EH (cell line): ENCODE results near the gene CCNF.
A peak's percentile ranks its signal among the peaks of the same experiment; 100 is the strongest.

Experiments used
- DNase-seq: peaks from one replicate; pipeline ENCODE4 v3.0.0-alpha.2; 2015; ENCODE audit warnings: low read depth

CCNF gene

DNA sequence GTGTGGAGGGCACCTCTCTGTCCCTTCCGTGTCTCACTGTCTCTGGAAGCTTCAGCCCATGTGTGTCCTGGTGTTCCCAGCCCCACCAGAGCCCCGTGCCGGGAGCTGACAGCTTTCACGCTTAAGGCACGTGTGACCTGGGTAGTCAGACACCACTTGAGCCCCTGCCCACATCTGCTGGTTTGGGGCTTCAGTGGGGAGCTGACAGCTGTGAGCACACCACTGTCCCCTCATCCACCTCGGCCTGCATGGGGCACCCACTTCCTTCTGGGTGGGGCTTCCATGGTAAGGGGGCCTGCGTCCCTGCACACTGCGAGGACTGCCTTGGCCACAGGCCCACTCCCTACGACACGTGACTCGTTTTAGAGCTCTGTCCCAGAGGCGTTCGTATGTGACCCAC, 28.0 kb downstream of the CCNF start:
- no peak for DNase-seq

GRCh38 chr16:2457946-2458345, 28.7 kb downstream of the CCNF start:
- DNase-seq, result no peak

DNA sequence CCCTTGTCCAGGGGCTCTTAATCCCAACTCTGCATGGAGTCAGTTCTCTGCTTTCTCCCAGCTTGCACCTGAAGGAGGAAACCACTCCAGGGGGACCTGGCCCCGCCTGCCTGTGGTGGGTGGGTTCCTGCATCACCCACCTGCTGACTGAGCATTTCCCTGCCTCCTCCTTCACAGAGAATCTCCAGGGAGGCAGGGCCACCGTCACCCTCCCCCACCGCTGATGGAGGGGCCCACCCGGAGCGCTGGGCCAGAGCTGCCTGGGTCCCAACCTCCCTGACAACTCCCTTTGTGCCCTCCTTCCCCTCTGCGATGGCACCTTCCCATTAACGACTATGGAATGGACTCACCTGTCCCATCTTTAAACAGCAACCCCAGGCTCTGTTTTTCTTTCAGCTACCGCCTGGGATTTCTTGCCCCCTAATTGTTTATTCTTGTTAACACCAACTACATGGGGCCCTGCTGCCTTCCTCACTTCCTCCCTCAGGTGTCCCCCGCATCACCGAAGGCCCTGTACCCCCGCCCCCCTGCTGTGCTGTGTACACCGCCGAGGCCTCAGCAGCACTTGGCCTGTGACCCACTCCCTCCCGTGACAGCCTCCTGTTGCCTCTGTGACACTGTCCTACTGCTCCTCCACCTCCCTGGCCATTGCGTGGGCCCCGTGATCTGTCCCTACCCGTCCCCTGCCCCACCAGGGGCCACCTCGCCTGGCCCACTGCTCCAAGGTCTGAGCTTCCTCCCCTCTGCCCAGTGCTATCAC, 29.8 kb downstream of the CCNF start:
- DNase-seq, result no peak

DNA sequence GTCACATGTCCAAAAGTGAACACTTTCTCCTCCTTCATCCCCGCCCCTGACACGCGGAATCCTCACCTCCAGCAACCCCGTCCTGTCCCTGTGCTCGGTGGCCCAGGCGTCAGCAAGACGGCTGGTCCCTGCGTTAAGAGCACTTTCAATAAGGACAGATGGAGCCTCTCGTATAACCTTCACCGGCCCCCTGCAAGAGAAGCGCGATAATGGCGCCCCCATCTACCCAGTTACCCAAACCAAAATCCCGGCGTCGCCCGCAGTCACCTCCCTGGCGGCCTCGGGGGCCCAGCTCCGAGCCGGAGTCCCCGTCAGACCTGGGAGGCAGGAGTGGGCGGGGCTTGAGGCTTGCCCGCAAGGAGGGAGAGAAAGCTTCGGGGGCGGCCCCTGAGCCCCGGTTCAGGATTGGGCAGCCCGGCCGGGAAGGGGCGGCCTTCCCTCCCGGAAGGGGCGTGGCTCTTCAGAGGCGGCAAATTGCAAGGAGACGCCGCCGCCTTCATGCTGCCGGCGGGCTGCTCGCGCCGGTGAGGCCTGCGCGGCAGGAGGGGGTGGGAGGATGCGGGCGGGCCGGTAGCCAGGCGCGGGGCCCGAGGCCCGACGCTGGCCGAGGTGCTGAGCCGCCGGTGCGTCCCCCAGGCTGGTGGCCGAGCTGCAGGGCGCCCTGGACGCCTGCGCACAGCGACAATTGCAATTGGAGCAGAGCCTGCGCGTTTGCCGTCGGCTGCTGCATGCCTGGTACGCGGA, 30.6 kb downstream of the CCNF start, which contains the start of gene TEDC2:
Gene TEDC2 (plus strand): TSS at position 463 of the 744 bp plus-strand sequence. CDS start 36 bp downstream, at position 499.
- peak; percentile 94 for DNase-seq

GRCh38 chr16:2460391-2460713, 31.1 kb downstream of the CCNF start:
- no peak for DNase-seq

DNA sequence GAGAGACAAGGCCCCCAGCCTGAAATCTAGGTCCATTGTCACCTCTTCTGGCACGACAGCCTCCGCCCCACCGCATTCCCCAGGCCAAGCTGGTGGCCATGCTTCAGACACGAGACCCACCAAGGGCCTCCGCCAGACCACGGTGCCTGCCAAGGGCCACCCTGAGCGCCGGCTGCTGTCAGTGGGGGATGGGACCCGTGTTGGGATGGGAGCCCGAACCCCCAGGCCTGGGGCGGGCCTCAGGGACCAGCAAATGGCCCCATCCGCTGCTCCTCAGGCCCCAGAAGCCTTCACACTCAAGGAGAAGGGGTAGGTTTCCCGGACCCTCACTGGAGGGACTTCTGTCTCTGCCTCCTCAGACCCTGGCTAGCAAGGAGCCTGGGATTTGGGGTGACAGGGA, 31.7 kb downstream of the CCNF start:
- DNase-seq, result no peak

DNA sequence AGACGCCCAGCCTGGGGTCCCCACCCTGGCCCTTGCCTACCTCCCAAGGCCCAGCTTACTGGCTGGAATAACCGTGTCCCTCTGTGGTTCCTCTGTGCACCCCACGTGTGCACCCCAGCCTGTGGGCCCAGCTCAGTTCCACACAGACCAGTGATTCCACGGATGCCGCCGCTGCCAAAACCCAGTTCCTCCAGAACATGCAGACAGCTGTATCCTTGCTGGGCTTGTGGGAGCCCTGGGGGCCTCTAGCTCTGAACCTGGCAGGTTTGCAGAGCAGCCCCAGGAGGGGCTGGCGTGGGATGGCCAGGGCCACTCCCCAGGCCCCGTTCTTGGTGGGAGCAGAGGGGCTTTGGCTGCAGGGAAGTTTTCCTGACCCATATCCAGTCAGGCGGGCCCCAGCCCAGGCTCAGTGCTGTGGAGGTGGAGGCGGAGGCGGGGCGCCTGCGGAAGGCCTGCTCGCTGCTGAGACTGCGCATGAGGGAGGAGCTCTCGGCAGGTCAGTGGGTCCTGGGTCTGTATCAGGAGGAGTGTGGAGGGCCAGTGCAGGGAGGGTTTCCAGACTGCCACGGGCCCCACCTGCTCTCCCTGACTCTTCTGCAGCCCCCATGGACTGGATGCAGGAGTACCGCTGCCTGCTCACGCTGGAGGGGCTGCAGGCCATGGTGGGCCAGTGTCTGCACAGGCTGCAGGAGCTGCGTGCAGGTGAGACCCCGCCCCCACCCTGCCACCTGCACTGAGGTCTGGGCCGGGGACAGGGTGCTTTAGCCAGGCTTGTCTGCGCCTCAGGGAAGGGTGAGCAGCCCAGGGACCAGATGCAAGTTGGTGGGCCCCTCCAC, 33.0 kb downstream of the CCNF start:
- DNase-seq, result no peak

- no peak for DNase-seq
Observed at GRCh38 chr16:2464333-2464732, 35.1 kb downstream of the CCNF start.

GRCh38 chr16:2465653-2466415, 36.6 kb downstream of the CCNF start:
- no peak for DNase-seq

GRCh38 chr16:2466667-2467527, 37.6 kb downstream of the CCNF start:
- no peak for DNase-seq

DNA sequence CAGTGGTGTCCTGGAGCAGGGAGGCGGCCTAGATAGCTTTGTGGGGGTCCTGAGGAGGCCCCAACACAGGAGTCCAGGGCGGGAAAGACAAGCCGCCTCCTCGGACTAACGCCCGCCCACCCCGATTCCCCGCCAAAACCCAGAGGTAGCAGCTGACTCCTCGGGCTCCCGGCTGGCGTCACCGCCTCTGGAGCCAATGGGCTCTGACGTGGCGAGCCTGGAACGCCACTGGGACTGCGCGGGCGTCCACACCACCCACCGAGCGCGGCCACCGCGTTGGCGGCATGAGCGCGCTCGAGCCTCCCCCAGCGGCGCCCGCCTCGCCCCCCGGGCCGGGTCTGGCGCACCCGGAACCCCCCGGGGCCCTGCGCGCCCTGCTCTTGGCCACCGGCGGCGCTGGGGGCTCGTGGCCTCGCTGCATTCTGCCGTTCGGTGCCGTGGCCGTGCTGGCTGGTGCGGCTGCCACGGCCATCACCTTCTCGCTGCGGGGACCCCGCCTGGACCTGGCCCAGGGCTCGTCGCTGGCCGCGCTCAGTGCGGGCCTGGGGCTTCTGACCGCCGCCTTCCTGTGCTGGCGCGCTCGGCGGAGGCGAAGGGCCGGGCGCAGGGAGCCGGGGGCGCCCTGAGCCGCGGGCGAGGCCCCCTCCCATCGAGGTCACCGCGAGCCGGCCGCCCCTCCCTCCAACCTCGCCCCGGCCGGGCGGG, 38.4 kb downstream of the CCNF start:
- DNase-seq, result peak; percentile 80

- DNase-seq, result peak; percentile 43
Observed at GRCh38 chr16:2468233-2468724, 39.0 kb downstream of the CCNF start.

- DNase-seq, result no peak
Observed at GRCh38 chr16:2468725-2469398, 39.6 kb downstream of the CCNF start.

- no peak for DNase-seq
Observed at GRCh38 chr16:2469399-2470233, 40.4 kb downstream of the CCNF start.

DNA sequence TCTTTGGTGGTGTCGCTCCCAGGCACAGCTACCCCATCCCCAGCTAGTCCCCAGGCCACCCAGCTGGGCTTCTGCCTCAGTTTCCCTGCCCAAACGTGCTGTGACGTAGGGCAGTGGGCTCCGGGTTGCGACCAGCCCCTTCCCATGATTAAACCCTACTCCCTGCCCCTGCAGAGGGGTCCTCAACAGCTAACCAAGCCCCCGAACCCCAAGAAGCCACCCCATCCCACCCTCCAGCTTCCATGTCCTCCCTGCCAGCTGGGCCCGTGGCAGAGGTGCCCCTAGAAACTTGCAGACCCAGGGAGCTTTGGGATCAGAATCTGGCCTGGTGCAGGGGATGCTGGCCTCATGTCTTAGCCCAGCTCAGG, 41.0 kb downstream of the CCNF start:
- DNase-seq, result no peak

GRCh38 chr16:2470603-2471015, 41.4 kb downstream of the CCNF start:
- DNase-seq, result no peak

DNA sequence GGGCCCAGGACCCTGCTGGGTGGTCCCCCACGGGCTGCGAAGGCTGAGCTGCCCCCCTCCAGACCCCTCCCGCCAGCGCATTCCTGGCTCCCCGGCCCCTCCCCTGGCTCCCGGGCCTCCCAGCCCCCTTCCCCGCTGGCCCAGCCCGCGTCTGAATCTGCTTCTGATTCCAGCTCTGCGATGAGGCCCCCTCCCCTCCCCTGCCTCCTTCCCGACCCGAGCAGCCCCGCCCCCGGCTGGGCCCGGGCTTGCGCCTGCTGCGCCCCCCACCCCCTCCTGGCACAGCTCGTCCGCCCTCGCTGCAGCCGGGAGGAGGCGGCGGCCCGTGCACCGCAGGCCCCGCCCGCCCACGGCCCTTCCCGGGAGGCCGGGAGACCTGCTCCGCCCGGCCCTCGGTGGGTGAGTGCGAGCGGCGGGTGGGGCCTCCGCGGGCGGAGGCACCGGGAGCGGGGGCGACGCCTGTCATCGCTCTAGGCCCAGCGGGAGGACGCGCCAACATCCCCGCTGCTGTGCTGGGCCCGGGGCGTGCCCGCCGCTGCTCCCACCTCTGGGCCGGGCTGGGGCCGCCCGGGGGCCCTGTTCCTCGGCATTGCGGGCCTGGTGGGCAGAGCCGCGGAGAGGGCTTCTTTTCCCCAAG, 41.9 kb downstream of the CCNF start, which contains the start of gene NTN3:
Gene NTN3 (plus strand): TSS at position 282 of the 637 bp plus-strand sequence. CDS start 405 bp downstream, outside the sequence.
- DNase-seq, result no peak
